HepG2 (cell line): ENCODE measurements around the gene SLC2A14. TPM values are rescaled to one million over a fixed set of nuclear protein-coding genes. Genes with fewer than 3 reads are reported as not detected.
"Not testable (repeated sequence)": the region's sequence is repeated elsewhere in the genome, so short reads cannot be mapped to it uniquely, and the experiment has no call there.

Experiments
- ATAC-seq: fragments of 200-7000 bp; cut with Tn5 transposase; 3 replicates; pipeline ENCODE4 v1.9.1; 2020; ENCODE audit warnings: mild to moderate bottlenecking, moderate library complexity
- BruUV-seq: library from RNA; stranded (reverse); fragments of 400-500 nt; replicated peaks from 2 replicates; lab custom pipeline; 2021; lab: Mats Ljungman, UMichigan
- CTCF ChIA-PET: fragments of 300-600 bp; formaldehyde crosslinking; extraction: SDS; loops from one replicate; lab custom pipeline; 2021; ENCODE audit warnings: low total read pairs, inconsistent platforms, low intra/inter-chr PET ratio; lab: Yijun Ruan, JAX
- POLR2A ChIA-PET: fragments of 350-600 bp; sonication (Branson Sonifier 250); formaldehyde crosslinking; loops from one replicate; lab custom pipeline; 2020; ENCODE audit warnings: antibody characterized with exemption, inconsistent platforms; lab: Yijun Ruan, JAX
- DNase-seq: peaks from one replicate; pipeline ENCODE4 v3.0.0-alpha.2; 2015; ENCODE audit warnings: low spot score
- FAIRE-seq: peaks from 3 replicates; lab custom pipeline; 2011; peaks lifted over from hg19 to GRCh38; lab: Jason Lieb, UNC
- H2AFZ ChIP-seq: one replicate; pipeline ENCODE4 v1.6.1; 2011; ENCODE audit warnings: low read length, inconsistent platforms
- H3K27ac ChIP-seq: fragments of 300-600 bp; 3 replicates; pipeline ENCODE4 v1.8.0; 2011; ENCODE audit warnings: mixed run types, mild to moderate bottlenecking, mixed read lengths, low read length, inconsistent platforms; ENCODE audit not compliant: insufficient read depth; ENCODE audit errors: extremely low read length
- H3K27me3 ChIP-seq, 2 experiments: fragments of 200-600 bp in 1 of 2; 2 replicates in 1 of 2; 3 replicates in 1 of 2; pipeline versions ENCODE4 v1.6.0 to v1.8.0; 2011; ENCODE audit warnings: low read length in 2 of 2, mild to moderate bottlenecking in 2 of 2, moderate library complexity in 2 of 2, inconsistent platforms in 1 of 2; ENCODE audit not compliant: insufficient read depth in 2 of 2, control insufficient read depth in 1 of 2
- H3K36me3 ChIP-seq, 2 experiments: fragments of 200-600 bp in 1 of 2; replicated peaks in 1 of 2; 2 replicates in 1 of 2; 3 replicates in 1 of 2; pipeline versions ENCODE4 v1.5.1 to v1.8.0; 2011; ENCODE audit warnings: low read length in 2 of 2, inconsistent platforms in 1 of 2; ENCODE audit not compliant: insufficient read depth in 2 of 2, control insufficient read depth in 1 of 2
- H3K4me1 ChIP-seq: 2 replicates; pipeline ENCODE4 v1.5.1; 2012; ENCODE audit warnings: low read length, inconsistent platforms; ENCODE audit not compliant: insufficient read depth
- H3K4me2 ChIP-seq: 2 replicates; pipeline ENCODE4 v1.6.0; 2011; ENCODE audit warnings: low read depth, low read length, inconsistent platforms
- H3K4me3 ChIP-seq, 3 experiments: fragments of 200-600 bp in 1 of 3; sonication (generic), shearing (Covaris generic) in 1 of 3; replicated peaks in 1 of 3; 2 replicates each; pipeline ENCODE4 v1.5.1; 2011 to 2016; ENCODE audit warnings: low read length in 3 of 3, inconsistent platforms in 2 of 3, low read depth in 2 of 3, mild to moderate bottlenecking in 2 of 3, control low read depth in 1 of 3, mixed read lengths in 1 of 3; ENCODE audit not compliant: insufficient read depth in 1 of 3
- H3K79me2 ChIP-seq: one replicate; pipeline ENCODE4 v1.6.1; 2011; ENCODE audit warnings: low read length, inconsistent platforms; ENCODE audit not compliant: insufficient read depth
- H3K9ac ChIP-seq: 2 replicates; pipeline ENCODE4 v1.6.0; 2011; ENCODE audit warnings: mild to moderate bottlenecking, low read depth, low read length, inconsistent platforms; ENCODE audit not compliant: insufficient read depth
- H3K9me3 ChIP-seq: 2 replicates; pipeline ENCODE4 v1.5.1; 2012; ENCODE audit warnings: mild to moderate bottlenecking, low read length
- H4K20me1 ChIP-seq: 2 replicates; pipeline ENCODE4 v1.6.0; 2011; ENCODE audit warnings: inconsistent platforms, mild to moderate bottlenecking, low read length, moderate library complexity; ENCODE audit not compliant: insufficient read depth
- FOXA1 ChIP-seq, 2 experiments: fragments of 450-650 bp in 1 of 2; sonication (generic) in 1 of 2; formaldehyde crosslinking in 1 of 2; IDR thresholded peaks; 2 replicates each; pipeline versions ENCODE4 v1.4.0 to v1.6.1; 2016 to 2020; ENCODE audit warnings: missing genetic modification reagents in 1 of 2
- GPN1 ChIP-seq: sonication (generic); formaldehyde crosslinking; IDR thresholded peaks from 2 replicates; pipeline ENCODE4 v1.5.1; 2020; ENCODE audit warnings: missing genetic modification reagents, borderline replicate concordance
- HOXD1 ChIP-seq: sonication (generic); formaldehyde crosslinking; IDR thresholded peaks from 2 replicates; pipeline ENCODE4 v1.5.0; 2020; ENCODE audit warnings: missing genetic modification reagents
- MIER2 ChIP-seq: IDR thresholded peaks from 2 replicates; pipeline ENCODE4 v1.6.1; 2016; ENCODE audit warnings: missing biosample characterization, missing genetic modification reagents
- ZMAT3 ChIP-seq: sonication (generic); formaldehyde crosslinking; conservative IDR thresholded peaks from 2 replicates; pipeline ENCODE4 v1.7.0; 2021; ENCODE audit warnings: missing genetic modification reagents
- ZNF296 ChIP-seq: sonication (generic); formaldehyde crosslinking; conservative IDR thresholded peaks from 2 replicates; pipeline ENCODE4 v1.5.0; 2020; ENCODE audit warnings: mild to moderate bottlenecking, missing genetic modification reagents
- ZNF354B ChIP-seq: sonication (generic); formaldehyde crosslinking; IDR thresholded peaks from 2 replicates; pipeline ENCODE4 v1.8.0; 2022; ENCODE audit warnings: mild to moderate bottlenecking, missing genetic modification reagents
- ZNF431 ChIP-seq: sonication (generic); formaldehyde crosslinking; IDR thresholded peaks from 2 replicates; pipeline ENCODE4 v1.9.0; 2022; ENCODE audit warnings: missing genetic modification reagents, low read depth, mild to moderate bottlenecking, borderline replicate concordance
- ZNF567 ChIP-seq: sonication (generic); formaldehyde crosslinking; IDR thresholded peaks from 2 replicates; pipeline ENCODE4 v1.8.1; 2023; ENCODE audit warnings: mild to moderate bottlenecking, missing genetic modification reagents, borderline replicate concordance
- ZNF761 ChIP-seq: sonication (generic); formaldehyde crosslinking; conservative IDR thresholded peaks from 2 replicates; pipeline ENCODE4 v1.4.0; 2020; ENCODE audit warnings: mild to moderate bottlenecking, missing genetic modification reagents
- WGBS: methylation state at CpG from one replicate; pipeline ENCODE4 v1.1.6; 2017; ENCODE audit warnings: low lambda C conversion rate; 5-methylcytosine and 5-hydroxymethylcytosine counted together
- in situ Hi-C: cut with HindIII; loops from 2 replicates; pipeline ENCODE4 v1.10.0; 2017; ENCODE audit warnings: low pct_unique_long_range_greater_than_20kb; ENCODE audit not compliant: extremely low pct_ligation_motif_present
- intact Hi-C: fragments of 100-400 bp; cut with micrococcal nuclease; formaldehyde crosslinking; loops from one replicate; pipeline ENCODE4 v1.10.0; 2022; ENCODE audit not compliant: unreplicated experiment
- polyA plus RNA-seq, 8 experiments: library from polyadenylated mRNA; depleted of rRNA in 3 of 8; stranded (reverse) in 7 of 8; unstranded in 1 of 8; fragments of >200 nt; fragmentation: Illumina TruSeq in 4 of 8; extraction: Trizol in 4 of 8; gene quantifications; 2 replicates each; pipeline versions ENCODE4 v1.2.1 to v1.2.3, GENCODE V29; 2011 to 2016; ENCODE audit warnings: low read depth in 4 of 8, missing spikeins in 1 of 8, mixed read lengths in 1 of 8; ENCODE audit not compliant: insufficient read depth in 1 of 8
- total RNA-seq, 5 experiments: library from RNA; depleted of rRNA; stranded (reverse); fragments of >200 nt; fragmentation: Illumina TruSeq; extraction: Trizol; gene quantifications; 2 replicates each; pipeline ENCODE4 v1.2.3, GENCODE V29; 2016; ENCODE audit warnings: low read depth in 1 of 5
- TF ChIP-seq, protein P1 (sequence below): sonication (generic); formaldehyde crosslinking; IDR thresholded peaks from 2 replicates; pipeline ENCODE4 v1.4.0; 2020; ENCODE audit warnings: missing genetic modification reagents

The SLC2A14 gene
- total and polyA plus RNA-seq, 2 of the 13 experiments (the other 11 are each of a cell fraction or from before 2014, with no cell fraction given) = 7.7 to 39.0 TPM

DNA sequence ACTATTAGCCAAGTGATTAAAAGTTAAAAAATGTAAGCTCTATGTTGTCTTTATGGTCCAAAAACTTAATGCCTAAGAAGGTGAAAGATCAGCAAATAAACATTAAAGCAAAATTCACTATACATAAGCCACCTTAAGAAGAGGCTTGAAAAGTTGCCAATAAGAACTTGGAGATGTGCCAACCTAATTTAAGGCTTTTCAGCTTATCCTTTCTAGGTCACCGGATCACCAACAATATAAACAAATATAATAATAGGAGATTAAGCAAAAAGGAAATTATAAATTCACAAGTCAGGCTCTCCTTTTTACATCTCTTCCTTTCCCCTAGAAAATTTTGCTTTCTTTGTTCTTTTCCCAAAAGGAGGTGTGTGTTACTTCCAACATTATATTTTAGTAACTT lies 32.4 kb upstream of the SLC2A14 start:
- in situ Hi-C loops = no loop called here
- Histone ChIP-seq H3K27ac (peak overlapping the region; percentile 78), H3K27me3 (no peaks in the 10 kb centered on the region), H4K20me1 (no peaks in the 10 kb centered on the region), H2AFZ (no peak overlapping the region), H3K79me2 (no peaks in the 10 kb centered on the region), H3K4me1 (peaks cover 48% of the 10 kb centered on the region)
- BruUV-seq = TSS peak; percentile 55
- intact Hi-C loops = no loop called here
- WGBS = 6% methylated on average over 1 of the region's 1 CpG
- no peak for DNase-seq
- no peak for FAIRE-seq
- CTCF ChIA-PET = no interaction called here
- ATAC-seq = no peak
- POLR2A ChIA-PET = interaction anchor here (1.0 to 4.8 kb wide), 3 partner anchors 14 to 108 kb away, joined by 3 to 58 read pairs (median 7); no protein-coding TSS in a partner anchor
- no peak for TF ChIP-seq GPN1 (CRISPR knock-in tag)
- TF ChIP-seq ZNF354B (CRISPR knock-in tag) = no peak
- TF ChIP-seq HOXD1 (CRISPR knock-in tag) = no peak
- TF ChIP-seq ZMAT3 (CRISPR knock-in tag) = no peak
- TF ChIP-seq ZNF761 (CRISPR knock-in tag) = no peak
- TF ChIP-seq FOXA1 (IDR thresholded peaks at IDR 0.05) = no peak
- TF ChIP-seq FOXA1 (CRISPR knock-in tag; IDR thresholded peaks at IDR 0.05) = no peak
- no peak for TF ChIP-seq MIER2 (CRISPR knock-in tag)
- TF ChIP-seq, protein P1, sequence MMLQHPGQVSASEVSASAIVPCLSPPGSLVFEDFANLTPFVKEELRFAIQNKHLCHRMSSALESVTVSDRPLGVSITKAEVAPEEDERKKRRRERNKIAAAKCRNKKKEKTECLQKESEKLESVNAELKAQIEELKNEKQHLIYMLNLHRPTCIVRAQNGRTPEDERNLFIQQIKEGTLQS = no peak
- TF ChIP-seq ZNF567 (CRISPR knock-in tag) = no peak
- TF ChIP-seq ZNF296 (CRISPR knock-in tag) = no peak
- no peak for TF ChIP-seq ZNF431 (CRISPR knock-in tag)
- TF ChIP-seq, all 625 proteins: peak for 0
- Histone ChIP-seq H3K4me3 (peak overlapping the region in 1 of 3 experiments; percentile 11; a peak in 1 of 6 replicates), H3K9me3 (no peaks in the 10 kb centered on the region), H3K36me3 (no peaks in the 10 kb centered on the region), H3K4me2 (peak overlapping the region; percentile 47), H3K9ac (peak overlapping the region; percentile 26; the same call in 1 of the 2 replicates)

DNA sequence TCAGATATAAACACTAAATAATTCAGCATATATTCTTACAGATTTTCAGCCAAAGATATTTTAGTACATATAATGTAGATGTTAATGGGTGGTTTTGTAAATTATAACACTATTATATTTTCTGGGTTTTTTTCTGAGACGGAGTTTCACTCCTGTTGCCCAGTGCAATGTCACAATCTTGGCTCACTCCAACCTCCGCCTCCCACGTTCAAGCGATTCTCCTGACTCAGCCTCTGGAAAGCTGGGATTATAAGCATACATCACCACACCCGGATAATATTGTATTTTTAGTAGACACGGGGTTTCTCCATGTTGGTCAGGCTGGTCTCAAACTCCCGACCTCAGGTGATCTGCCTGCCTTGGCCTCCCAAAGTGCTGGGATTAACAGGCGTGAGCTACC lies 29.7 kb upstream of the SLC2A14 start:
- H3K27ac ChIP-seq, FAIRE-seq, H3K36me3 ChIP-seq, intact Hi-C loops, ATAC-seq, H3K9ac ChIP-seq, H2AFZ ChIP-seq, DNase-seq, in situ Hi-C loops, BruUV-seq, CTCF ChIA-PET, H3K27me3 ChIP-seq, H3K4me2 ChIP-seq, H3K4me3 ChIP-seq, H3K79me2 ChIP-seq, H4K20me1 ChIP-seq, H3K9me3 ChIP-seq: not testable (repeated sequence)
- 95% methylated on average over 8 of the region's 8 CpGs for WGBS
- POLR2A ChIA-PET = interaction anchor here (0.9 kb wide), 1 partner anchor 12 kb away, joined by 4 read pairs; no protein-coding TSS in a partner anchor
- H3K4me1 ChIP-seq = peaks cover 34% of the 10 kb centered on the region
